AG09309 (cell line): ENCODE results near the gene WNT3.

Source experiments
- DNase-seq: peaks from one replicate; pipeline ENCODE4 v3.0.0-alpha.2; 2010; ENCODE audit warnings: low read depth
- H3K4me3 ChIP-seq: 2 replicates; pipeline ENCODE4 v1.5.1; 2011; ENCODE audit warnings: mild to moderate bottlenecking, low read depth, low read length, moderate library complexity; ENCODE audit not compliant: control insufficient read depth
- TF ChIP-seq, protein P1 (sequence below): IDR thresholded peaks from 2 replicates; pipeline ENCODE4 v1.5.1; 2011; ENCODE audit warnings: mild to moderate bottlenecking, low read depth, low read length, inconsistent platforms; ENCODE audit not compliant: insufficient read depth, control insufficient read depth; ENCODE audit errors: missing control alignments

WNT3 gene

DNA sequence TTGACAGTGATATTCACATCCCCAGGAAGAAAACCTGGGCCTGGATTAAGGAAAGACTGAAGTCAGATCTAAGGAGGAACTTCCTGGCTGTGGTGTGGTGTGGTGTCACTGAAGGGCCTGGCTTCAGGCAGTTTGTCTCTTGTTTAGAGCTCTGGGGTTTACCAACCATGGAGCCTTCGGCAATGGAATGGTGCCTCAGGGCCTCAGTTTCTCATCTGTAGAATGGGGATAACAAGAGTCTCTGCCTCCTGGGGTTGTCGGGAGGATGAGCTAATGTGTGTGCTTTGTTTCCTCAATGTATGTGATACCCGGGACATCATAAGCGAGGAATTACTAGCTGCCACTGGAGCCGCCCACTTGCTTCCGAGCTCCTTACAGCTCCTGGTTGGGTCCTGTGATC is 12.7 kb downstream of the WNT3 start:
- TF ChIP-seq, protein P1, sequence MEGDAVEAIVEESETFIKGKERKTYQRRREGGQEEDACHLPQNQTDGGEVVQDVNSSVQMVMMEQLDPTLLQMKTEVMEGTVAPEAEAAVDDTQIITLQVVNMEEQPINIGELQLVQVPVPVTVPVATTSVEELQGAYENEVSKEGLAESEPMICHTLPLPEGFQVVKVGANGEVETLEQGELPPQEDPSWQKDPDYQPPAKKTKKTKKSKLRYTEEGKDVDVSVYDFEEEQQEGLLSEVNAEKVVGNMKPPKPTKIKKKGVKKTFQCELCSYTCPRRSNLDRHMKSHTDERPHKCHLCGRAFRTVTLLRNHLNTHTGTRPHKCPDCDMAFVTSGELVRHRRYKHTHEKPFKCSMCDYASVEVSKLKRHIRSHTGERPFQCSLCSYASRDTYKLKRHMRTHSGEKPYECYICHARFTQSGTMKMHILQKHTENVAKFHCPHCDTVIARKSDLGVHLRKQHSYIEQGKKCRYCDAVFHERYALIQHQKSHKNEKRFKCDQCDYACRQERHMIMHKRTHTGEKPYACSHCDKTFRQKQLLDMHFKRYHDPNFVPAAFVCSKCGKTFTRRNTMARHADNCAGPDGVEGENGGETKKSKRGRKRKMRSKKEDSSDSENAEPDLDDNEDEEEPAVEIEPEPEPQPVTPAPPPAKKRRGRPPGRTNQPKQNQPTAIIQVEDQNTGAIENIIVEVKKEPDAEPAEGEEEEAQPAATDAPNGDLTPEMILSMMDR: no peak

DNA sequence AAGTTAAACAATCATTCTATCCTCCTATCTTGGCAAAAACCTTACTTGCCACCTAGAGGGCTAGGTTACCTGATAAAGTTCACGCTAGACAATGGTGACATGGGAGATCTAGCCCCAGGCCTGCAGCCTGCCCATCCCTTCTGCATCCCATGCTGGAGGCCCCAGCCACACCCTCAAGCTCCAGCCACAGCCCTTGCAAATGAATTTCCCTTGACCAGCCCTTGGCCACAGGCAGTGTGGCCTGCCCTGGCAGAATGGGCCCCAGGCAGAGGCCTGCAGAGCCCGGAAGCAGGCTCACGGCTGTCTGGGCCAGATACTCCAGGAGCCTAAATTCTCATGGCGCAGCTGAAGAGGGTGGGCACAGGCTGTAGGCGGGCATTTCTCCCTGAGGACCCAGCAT is 14.9 kb downstream of the WNT3 start:
- no peak overlapping the region for H3K4me3 ChIP-seq
- TF ChIP-seq, protein P1: no peak
- no peak for DNase-seq

More for the DNA sequence above, 12.7 kb downstream of the WNT3 start:
- H3K4me3 ChIP-seq: no peak overlapping the region
- no peak for DNase-seq

DNA sequence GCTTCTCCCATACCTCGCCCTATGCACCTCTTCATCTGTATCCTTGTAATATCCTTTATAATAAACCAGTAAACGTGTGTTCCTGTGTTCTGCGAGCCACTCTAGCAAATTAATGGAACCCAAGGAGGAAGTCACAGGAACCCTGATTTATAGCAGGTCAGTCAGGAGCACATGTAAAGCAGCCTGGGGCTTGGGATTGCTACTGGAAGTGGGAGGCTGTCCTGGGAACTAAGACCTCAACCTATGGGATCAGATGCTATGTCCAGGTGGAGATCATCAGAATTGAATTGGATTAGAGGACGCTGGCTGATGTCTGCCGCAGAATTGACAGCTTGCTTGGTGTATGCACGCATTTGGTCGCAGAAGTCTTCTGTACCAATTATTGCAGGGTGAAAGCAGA is 15.7 kb downstream of the WNT3 start:
- TF ChIP-seq, protein P1: no peak
- H3K4me3 ChIP-seq: no peak overlapping the region
- no peak for DNase-seq

DNA sequence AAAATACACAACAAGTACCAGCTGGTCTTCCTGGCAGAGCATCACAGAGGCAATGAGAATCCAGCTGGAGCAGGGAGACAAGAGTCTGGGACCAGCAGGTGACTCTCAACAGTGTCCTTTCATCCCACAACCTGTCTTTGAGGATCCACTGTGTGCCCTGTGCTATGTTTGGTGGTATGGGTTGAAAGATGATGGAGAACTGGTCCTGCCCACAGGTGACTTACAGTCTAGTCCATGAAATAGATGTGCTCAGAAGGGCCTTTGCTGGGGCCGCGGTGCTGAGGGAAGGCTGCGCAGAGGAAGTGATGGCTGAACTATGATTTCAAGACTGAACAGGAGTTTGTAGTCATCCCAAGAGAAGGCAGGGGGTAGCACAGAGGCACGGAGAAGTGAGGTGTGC is 17.9 kb downstream of the WNT3 start:
- no peak overlapping the region for H3K4me3 ChIP-seq
- DNase-seq: no peak
- TF ChIP-seq, protein P1: no peak

DNA sequence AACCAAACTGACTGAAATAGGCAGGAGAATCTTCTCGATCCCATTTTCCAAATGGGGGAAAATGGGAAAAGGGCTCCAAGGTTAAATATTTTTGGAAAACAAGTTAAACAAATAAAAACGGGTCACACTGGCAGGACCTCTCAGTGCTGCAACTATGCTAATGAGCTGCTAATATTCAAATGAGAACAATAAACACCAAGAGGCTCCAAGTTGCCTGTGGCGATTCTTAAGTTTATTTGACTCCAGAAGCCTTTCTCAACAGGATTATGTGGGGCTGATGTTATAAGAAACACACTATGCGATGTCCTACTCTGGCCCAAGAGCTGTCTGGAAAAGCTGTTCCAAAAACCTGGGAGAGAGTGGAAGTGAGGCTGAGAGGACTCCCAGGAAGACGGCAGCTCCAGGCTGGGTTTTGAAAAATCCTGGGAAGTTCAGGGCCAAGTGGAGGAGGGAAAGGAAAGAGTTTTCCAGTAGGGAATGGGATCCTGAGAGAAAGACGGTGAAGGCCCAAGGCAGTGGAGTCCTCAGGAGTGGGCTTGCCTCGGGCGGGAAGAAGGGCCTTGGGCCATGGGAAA is 21.4 kb downstream of the WNT3 start:
- no peak overlapping the region for H3K4me3 ChIP-seq
- TF ChIP-seq, protein P1: no peak
- no peak for DNase-seq

DNA sequence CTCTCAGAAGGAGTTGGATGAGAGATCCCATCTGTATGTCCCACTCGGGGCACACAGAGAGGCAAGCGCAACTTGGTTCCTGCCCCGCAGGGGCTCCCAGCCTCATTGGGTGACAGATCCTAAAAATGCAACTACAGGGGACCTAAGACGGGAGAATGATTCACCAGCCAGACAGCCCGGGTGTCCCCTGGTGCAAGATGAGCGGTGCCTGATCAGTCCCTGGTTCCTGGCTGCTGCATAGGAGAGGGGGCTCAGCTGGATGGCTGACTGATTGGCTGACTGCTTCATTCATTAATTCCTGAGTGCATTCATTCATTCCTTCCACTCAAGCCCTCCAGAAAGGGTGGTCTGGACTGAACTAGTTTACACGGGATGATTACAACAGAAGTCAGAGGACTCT is 22.0 kb downstream of the WNT3 start:
- no peak for DNase-seq
- TF ChIP-seq, protein P1: no peak
- no peak overlapping the region for H3K4me3 ChIP-seq

DNA sequence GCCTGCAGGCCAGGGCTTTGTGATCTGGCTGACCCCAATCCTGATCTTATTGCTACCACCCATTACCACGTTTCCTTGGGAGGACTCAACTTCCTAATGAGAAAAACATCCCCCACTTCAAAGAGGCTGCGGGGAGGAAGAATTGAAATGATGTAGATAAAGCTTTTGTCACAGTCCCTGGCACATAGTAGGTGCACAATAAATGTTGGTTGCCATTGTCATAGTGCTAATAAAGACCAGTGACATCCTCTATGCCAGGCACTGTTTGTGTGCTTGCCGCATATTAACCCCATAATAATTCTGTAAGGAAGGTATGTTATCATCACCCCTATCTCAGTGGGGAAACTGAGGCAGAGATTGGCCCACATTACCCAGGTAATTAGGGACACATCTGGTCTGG is 22.4 kb downstream of the WNT3 start:
- no peak overlapping the region for H3K4me3 ChIP-seq
- TF ChIP-seq, protein P1: no peak
- no peak for DNase-seq
